ENCODE results near the gene OTUB2.

Gene OTUB2

DNA sequence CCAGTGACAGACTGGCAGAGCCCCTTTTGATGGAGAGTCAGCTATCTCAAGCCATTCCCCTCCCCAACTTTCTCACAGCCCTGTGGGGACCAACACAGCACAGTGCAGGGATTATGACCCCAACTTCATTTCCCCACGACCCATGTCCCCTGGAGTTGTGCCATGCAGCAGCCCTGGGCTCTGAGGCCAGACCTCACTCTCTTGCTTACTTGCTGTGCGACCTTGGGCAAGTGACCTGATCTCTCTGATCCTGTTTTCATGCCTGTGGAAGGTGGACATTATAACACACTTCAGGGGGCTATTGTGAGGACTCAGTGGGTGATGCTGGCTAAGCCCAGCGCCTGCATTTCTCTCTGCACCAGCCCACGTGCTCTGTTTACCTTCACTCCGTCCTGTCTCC lies 14.1 kb downstream of the OTUB2 start:
- FAIRE-seq, result no peak
- no peak for DNase-seq (ENCODE audit: low spot score)

DNA sequence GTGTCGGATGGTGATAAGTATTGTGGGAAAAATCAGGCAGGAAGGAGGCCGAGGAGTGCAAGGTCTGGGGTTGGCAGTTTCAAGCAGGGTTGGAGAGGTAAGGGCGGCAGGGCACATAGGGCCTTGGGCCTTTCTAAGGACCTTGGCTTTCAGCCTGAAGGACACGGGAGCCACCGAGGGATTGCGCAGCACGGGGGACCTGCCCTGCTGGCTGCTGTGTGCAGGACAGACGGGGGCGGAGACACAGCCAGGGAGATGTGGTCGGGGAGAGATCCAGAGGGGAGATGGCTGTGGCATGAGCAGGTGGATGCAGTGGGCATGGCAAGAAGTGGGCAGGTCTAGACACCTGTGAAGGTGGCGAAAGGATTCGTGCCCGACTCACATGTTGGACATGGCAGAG lies 14.7 kb downstream of the OTUB2 start:
- DNase-seq (ENCODE audit: low spot score), result no peak
- FAIRE-seq, result no peak

DNA sequence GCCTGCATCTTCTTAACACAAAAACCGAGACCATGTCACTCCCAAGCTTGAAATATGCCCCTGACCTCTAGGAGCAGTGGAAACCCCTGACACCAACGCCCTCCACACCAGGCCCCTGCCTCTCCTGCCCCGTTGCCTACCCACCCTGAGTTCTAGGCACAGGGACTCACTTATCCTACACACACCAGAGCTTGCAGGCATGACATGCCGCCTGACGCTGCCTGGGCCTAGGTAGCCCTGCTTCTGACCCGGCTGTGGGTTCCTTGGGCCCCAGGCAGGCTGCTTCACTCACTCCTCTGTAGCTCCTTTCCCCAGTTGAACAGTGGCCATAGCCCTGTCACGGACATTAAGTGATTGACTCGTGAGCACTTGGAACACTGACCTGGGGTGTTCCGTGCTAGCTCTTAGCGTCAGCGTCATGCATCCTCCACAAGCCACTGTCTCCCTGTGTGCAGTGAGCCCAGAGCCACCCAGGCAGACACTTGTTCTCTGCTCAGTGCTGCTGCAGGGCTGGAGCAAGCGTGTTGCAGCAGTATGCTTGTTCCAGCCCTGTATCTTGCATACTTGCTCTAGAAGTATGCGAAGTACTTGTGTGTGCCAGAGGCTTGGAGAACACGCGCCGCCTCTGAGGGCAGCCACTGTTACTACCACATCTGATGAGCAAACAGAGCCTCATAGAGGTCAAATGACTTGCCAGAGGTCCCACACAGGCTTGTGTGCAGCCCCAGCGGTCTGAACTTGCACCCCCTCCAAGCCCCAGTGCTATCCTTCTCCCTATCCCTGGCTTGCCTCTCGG lies 15.6 kb downstream of the OTUB2 start:
- DNase-seq (ENCODE audit: low spot score) (no peak), FAIRE-seq (no peak)

DNA sequence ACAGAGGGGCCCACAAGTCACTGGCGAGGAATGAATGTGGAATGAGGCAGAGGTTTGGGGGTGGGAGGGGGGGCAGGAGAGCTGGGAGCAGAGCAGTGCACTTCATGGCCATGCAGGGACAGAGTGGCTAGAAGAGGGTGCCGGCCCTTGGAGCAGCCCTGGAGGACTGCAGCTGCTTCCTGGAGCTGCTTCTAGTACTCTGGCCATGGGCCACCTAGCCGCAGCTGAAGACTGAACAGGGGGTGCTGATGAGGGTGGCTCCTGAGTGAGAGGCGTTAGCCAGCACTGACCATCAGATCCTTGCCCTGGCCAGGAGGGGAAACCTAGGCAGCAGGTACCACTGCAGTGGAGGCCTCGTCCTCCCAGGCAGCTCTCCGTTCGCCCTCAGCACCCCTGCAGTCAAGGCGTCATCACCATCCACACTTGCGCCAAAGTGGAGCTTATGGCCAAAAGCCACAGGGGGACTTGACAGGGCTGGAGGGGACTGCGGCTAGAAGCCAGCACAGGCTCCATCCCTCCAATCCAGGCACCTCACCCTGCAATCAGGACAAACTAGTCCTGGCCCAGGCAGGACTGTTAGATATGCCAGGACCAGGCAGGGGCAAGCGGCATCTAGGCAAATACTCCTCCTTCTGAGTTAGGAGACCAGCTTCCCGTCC lies 16.4 kb downstream of the OTUB2 start:
- FAIRE-seq (no peak), DNase-seq (ENCODE audit: low spot score) (no peak)

DNA sequence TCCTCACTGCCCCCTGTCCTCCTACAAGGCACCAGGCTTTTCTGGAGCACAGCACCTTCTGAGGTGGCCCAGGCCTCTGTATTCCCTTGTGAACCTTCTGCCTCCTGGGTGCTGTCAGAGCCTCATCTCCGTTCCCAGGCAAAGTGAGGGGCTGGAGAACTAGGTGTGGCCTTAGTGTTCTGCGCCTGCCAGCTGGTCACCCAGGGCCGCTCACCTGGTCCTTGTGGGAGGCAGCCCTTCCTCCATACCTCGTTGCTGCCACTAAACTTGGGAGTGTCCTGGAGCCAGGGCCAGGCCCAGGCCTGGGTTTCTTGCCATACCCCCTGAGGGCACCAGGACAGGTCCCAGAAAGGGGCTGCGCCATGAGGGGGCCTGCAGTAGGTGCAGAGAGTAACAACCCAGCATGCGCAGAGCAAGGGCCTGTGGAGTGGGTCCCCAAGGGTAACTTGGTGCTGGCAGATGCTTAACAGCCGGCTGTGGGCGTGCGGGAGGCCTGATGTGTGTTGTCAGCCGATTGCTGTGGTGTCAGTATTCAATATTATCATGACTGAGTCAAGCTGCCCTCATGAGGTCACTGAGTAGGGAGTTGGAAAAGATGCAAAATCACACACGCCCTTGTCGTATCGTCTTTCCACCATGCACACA lies 17.1 kb downstream of the OTUB2 start:
- FAIRE-seq, result no peak
- DNase-seq (ENCODE audit: low spot score), result no peak

DNA sequence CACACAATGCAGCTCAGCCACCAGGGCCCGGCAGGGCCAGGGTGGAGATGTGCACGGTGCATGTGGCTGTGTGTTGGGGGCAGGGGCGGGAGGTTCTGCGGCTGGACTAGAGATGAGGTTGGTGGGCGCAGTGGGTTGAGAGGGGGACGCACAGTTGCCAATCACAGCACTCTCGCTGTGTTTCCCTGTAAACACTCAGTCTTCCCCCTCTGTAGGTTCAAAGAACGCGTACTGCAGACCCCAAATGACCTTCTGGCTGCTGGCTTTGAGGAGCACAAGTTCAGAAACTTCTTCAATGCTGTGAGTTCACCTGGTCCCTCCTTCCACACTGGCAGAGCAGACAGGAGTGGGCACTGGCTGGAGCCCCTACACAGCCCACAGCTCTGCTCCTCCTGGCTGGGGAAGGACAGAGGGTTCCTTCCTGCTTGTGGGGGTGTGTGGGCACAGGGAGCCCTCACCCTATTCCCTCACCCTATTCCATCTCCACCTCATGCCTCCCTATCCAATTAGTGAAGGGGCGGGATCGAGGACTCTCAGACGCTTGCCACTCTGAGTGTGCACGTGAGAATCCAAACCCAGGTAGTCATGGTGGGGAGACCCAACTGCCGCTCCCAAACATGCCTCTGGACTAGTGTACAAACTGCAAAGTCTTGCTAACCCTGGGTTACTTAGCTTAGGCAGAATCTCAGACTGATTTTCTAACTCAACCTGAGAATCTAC lies 17.8 kb downstream of the OTUB2 start:
- FAIRE-seq, result no peak
- no peak for DNase-seq (ENCODE audit: low spot score)

DNA sequence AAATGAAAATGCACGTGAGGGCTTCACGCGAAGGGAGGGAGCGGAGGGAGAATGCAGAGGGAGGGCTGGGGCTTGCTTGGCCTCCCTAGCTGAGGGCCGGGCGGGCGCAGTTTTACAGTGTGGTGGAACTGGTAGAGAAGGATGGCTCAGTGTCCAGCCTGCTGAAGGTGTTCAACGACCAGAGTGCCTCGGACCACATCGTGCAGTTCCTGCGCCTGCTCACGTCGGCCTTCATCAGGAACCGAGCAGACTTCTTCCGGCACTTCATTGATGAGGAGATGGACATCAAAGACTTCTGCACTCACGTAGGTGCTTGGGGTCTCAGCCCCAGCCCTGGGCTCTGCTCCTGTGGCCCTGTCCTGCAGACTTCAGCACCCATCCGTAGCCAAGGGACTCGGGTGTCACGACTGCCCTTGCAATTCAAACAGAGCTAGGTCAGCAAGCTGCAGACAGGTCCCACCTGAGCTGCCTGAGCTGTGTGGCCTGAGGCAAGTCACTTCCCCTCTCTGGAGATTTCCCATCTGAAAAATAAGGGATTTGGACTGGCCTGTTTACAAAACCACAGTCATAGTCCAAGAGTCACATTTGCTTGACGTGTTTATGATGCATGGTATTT lies 18.4 kb downstream of the OTUB2 start:
- FAIRE-seq, result no peak
- no peak for DNase-seq (ENCODE audit: low spot score)

DNA sequence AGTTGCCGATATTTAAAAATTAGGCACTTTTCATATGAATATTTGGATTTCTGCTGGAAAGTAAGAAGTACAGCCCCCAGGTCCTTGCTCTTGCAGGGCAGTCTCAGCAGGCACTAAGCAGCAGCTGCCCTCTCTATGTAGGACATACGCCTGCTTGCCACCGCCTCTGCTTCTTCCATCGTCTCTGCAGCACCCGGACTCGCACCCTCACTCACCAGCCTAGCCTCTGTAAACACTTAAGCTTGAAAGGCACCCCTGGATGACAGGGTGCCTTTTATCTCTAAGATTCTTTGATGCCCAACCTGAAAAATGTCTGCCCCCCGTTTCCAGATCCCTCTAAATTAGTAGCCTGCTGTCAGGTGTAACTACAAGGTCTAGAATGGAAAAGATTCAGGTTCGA lies 19.0 kb downstream of the OTUB2 start:
- no peak for DNase-seq (ENCODE audit: low spot score)
- no peak for FAIRE-seq

DNA sequence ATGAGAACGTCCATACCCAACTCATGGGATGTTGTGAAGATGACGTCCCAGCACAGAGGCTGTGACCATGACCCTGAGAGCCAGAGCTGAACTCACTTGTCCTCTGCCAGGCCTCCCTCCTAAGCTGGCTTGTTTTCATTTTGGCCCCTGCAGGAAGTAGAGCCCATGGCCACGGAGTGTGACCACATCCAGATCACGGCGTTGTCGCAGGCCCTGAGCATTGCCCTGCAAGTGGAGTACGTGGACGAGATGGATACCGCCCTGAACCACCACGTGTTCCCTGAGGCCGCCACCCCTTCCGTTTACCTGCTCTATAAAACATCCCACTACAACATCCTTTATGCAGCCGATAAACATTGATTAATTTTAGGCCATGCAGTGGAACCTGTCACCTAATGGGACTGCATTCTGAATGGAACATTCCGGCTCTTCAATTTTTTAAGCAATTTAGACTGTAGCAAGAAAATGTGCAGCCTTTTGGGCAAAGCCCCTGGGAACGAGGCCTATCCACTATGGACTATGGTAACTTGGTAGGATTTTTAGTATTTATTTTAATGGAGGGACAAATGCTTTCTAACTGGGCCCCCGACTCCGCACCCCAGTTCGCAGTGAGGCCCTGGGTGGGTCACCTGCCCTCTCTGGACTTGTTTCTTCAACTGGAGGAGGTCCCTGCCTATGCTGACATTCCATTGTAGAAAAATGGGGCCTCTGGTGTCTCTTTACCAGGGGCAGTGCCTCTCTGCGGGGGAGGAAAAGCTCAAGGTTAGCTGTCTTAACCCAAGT lies 19.6 kb downstream of the OTUB2 start:
- FAIRE-seq (no peak), DNase-seq (ENCODE audit: low spot score) (no peak)

DNA sequence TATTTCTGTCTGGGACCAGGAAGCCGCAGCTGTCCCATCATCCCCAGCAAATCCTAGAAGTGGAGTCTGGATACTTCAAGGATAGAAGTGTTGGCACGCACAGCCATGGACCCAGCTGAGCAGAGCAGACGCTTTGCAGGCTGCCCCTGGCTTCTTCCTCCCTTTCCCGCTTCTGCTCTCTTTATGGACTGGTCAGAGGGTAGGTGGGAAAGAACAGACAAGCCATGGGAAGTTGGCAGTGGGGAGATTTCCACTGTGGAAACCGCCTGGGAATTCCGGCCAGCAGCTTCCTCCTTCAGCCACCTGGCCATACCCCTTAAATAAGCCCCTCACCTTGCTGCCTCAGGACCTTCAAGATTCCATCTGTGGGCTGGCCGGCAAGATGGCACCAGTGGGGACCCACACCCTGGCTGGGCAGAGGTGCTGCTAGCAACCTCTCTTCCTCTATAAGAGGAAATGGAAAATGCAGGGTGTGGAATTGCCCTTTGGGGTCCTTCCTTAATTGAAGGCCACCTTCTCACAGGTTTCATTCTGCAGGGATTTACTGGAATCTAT lies 20.6 kb downstream of the OTUB2 start:
- DNase-seq (ENCODE audit: low spot score), result no peak
- FAIRE-seq, result no peak

DNA sequence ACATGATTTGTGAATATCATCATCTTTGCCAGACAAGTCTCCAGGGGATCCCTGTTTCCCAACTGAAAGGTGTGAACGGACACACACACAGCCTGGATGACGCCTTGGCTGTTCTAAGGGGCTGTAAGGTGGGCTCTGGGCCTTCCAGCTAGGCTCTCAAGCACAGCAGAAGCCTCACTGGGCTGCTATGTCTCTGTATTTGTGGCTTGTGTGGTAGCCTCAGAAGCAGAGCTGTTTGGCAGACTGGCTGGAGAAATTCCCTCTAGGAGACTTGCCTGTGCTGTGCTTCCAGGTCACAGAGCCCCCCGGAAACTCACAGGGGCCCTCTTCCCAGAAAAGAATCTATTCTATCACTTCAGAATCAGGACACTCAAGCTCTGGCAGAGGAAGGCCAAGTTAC lies 21.4 kb downstream of the OTUB2 start:
- FAIRE-seq (no peak), DNase-seq (ENCODE audit: low spot score) (no peak)

DNA sequence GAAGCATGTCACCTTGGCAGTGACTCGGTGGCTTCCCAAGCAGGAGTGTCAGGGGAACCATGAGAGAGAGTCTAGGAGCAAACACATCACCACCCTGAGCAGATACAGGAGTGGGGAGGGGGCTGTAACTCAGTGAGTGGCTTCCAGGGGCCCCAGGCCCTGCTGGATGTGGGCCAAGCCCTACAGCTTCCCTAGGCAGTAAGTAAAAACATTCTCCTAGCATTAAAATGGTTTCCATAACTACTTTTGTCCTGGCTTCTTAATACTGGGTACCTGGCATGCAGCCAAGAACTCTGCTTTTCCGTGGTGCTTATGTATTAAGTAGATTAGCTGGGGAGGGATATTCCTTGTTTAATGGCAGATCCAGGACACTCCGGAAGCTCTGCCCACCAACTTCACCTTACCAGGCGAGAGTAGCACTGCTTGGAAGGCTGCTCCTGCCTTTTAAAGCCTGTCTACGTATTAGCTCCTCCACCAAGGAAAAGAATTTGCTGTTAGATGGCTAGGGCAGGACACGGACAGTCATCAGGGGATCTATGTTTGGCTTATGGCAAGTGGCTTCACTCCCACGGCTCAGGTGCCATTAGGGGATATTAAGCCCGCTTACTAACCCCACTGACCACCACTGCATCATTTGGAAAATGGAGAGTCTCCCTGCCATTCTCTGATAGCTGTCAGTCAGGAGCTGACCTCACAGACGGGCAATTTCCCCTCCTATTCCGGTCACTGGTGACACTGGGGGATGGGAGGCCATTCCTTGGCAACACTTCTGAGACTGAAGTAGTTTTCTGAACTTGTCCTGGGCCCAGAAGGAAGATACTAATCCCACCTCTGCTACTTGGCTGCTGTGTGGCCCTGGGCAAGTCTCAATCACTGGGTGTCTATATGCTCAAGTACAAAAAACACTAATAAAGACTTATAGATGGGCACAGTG lies 22.8 kb downstream of the OTUB2 start:
- FAIRE-seq, result no peak
- no peak for DNase-seq (ENCODE audit: low spot score)

DNA sequence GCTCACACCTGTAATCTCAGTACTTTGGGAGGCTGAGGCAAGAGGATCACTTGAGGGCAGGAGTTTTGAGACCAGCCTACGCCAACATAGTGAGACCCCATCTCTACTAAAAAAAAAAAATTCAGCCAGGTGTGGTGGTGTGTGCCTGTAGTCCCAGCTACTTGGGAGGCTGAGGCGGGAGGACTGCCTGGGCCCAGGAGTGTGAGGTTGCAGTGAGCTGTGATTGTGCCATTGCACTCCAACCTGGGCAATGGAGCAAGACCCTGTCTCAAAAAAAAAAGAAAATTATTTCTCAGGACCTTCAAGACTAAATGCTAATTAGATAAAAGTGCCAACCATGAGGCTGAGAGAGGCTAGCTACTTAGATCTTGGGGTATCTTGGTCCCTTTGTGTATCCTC lies 23.5 kb downstream of the OTUB2 start:
- DNase-seq (ENCODE audit: low spot score) (no peak), FAIRE-seq (no peak)

DNA sequence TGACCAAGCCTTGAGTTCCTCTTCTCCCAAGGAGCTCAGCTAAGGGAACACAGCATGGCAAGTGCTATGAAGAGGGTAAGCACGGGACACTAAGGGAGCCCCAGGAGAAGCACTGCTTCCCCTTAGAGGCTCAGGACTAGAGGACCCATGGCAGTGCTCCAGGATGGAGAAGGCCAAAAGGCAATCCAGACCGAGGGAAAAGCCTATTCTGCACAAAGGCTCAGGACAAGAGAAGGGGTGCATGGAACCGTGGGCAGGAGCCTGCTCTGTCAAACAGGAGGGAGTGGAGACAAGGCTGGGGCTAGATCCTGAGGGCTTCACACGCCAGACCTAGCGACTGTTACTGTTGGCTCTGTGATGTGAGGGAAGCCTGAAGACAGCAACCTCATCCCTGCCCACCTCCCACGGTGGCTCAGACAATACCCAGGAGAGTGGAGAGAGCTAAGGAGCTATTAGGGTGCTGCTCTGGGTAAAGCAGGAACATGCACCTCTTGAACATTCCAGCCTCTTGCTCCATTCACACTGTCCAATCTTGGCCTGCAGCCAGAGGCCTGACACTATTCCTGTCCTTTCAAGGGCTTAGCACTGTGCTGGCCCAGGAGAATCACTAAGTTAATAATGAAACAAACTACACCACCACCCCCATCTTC lies 24.2 kb downstream of the OTUB2 start:
- DNase-seq (ENCODE audit: low spot score), result no peak
- no peak for FAIRE-seq

DNA sequence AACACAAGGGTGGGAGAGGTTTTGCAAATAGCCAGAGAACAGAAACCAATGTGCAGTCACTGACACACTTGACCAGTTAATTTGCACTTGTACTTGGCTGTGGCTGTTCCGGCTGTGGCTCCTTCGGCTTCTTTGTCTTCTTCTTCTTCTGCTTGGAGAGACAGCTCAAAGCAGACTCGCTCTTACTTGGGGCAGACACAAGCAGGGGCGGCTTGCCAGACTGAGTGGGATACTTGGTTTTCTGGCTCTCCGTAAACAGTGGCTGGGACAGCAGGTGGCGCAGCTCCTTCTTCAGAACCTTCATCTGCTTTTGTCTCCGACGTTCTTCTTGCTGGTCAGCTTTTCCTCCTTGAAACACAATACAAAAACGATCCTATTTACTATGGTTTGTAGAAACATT lies 25.0 kb downstream of the OTUB2 start:
- no peak for FAIRE-seq

DNA sequence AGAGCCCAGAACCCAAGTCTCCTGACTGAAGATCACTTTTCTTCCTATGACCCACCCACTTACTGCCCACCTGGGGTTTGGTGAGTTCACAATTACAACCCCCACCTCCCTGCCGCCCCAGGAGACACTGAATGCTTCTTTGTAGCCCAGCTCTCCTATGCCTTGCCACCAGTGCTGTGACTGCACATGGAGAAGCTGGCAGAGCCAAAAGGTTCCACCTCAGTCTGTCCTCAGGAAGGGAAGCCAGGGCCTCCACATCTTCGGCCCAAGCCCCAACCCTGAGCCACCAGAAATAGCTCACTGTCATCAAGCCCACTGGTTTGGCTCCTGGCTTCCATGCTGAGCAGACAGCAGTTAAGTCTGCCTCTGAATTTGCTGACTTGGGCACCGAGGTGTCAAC lies 25.6 kb downstream of the OTUB2 start:
- FAIRE-seq, result no peak
- DNase-seq (ENCODE audit: low spot score), result no peak

More for the DNA sequence above, 25.0 kb downstream of the OTUB2 start:
- DNase-seq (ENCODE audit: low spot score), result no peak

DNA sequence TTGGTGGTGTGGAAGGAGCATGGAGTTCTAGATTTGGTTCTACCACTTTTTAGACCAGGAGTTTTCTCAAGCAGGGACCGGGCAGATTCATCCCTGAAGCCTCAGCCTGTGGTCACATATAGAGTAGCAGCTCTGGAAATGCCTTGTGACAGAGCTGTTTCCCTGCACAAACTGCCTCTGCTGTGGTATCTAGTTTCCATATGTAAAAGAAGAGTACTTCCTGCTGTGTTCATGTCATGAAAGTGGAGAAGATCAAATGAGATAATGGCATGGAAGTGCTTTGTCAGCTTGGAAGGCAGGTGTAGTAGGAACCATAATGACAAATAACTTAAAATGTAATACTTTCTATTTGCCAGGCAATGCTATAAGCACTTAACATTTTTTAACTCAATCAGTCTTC lies 26.1 kb downstream of the OTUB2 start:
- FAIRE-seq, result no peak

DNA sequence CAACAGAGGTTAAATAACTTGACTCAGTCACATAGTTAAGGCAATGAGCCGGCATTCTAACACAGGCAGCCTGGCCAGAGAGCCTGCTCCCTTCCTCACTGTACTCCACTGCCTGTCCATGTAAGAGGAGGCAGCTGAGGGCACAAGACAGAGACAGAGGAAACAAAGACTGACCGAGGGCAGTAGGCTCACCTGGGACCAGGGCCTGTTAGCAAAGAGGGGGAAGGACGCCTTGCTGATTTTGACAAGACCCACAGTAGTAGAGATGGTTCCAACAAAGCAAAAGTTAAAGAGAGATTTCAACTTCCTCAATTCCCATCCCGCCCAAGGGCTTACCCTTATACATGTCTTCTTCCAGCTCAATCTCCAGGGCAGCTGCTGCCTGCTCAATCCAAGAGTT lies 26.5 kb downstream of the OTUB2 start:
- no peak for FAIRE-seq
- no peak for DNase-seq (ENCODE audit: low spot score)

More for the DNA sequence above, 26.1 kb downstream of the OTUB2 start:
- DNase-seq (ENCODE audit: low spot score), result no peak

DNA sequence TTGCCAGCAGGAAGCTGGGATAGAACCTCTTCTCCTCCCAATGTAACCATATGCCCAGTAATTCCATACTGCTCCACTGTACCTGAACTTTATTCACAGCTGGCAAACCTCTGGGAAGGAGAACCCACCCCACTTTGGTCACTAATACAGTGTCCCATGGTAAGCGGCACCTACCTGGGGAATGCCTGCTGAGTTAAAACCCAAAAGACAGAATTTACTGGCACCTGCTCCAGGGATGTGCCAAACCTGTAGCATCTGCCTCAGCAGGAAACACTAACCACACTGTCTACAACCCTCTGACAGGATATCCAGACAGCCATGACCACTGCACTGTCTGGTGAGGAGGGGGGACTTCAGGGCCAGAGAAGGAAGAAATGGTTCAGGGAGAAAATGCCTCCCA lies 28.3 kb downstream of the OTUB2 start:
- DNase-seq (ENCODE audit: low spot score), result no peak

More for the DNA sequence above, 28.3 kb downstream of the OTUB2 start:
- FAIRE-seq, result no peak
